ENCODE results near the gene ZCCHC10.
"Not testable (repeated sequence)": the region's sequence is repeated elsewhere in the genome, so short reads cannot be mapped to it uniquely, and the experiment has no call there.

ZCCHC10 gene

DNA sequence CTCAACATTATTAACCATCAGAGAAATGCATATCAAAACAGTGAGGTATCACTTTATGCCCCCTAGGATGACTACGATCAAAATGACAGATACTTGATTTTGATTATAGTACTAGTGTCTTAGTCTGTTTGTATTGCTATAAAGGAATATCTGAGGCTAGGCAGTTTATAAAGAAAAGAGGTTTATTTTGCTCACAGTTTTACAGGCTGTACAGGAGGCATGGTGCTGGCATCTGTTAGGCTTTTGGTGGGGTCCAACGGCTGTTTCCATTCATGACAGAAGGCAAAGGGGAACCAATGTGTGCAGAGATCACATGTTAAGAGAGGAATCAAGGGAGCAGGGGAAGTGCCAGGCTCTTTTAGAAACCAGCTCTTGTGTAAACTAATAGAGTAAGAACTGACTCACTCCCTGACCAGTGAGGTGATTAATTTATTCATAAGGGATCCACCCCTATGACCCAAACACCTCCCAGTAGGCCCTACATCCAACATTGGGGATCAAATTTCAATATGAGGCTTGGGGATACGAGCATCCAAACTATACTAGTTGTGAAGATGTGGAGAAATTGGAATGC is 46.9 kb downstream of the ZCCHC10 start:
- no peak for DNase-seq (ENCODE audit: low read depth)

DNA sequence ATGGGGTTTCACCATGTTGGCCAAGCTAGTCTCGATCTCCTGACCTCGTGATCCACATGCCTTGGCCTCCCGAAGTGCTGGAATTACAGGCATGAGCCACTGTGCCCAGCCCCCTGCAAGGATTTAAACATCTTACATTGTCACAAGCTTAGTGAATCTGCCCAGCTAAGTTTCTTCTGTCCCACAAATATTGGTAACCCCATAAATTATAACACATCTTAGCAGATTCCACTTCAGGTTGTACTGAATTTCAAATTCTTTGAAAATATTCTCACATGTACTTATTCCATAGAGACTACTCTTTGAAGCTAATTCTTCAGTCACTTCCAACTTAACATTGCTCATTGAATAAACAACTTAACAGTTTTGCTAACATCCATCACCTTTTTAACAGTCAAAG is 49.5 kb downstream of the ZCCHC10 start:
- DNase-seq (ENCODE audit: low read depth): no peak

- DNase-seq (ENCODE audit: low read depth): not testable (repeated sequence)
Observed at GRCh38 chr5:132972436-132972828, 53.9 kb downstream of the ZCCHC10 start.

DNA sequence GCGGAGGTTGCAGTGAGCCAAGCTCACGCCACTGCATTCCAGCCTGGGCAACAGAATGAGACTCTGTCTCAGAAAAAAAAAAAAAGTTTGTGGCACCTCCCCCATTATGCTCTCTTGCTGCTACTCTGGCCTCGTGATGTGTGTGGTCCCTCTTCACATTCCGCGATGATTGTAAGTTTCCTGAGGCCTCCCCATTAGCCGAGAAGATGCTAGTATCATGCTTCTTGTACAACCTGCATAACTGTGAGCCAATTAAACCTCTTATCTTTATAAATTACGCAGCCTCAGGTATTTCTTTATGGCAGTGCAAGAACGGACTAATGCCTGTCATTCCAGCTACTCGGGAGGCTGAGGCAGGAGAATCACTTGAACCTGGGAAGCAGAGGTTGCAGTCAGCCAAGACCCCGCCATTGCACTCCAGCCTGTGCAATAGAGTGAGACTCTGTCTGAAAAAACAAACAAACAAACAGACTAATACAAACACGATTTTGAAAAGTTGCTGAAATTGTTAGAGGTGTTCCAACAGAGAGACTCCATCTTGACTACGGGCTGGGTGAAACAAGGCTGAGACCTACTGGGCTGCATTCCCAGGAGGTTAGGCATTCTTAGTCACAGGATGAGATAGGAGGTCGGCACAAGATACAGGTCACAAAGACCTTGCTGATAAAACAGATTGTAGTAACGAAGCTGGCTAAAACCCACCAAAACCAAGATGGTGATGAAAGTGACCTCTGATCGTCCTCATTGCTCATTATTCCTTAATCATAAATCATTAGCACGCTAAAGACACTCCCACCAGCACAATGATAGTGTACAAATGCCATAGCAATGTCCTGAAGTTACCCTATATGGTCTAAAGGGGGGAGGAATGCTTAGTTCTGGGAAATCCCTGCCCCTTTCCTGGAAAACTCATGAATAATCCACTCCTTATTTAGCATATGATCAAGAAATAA is 54.6 kb downstream of the ZCCHC10 start:
- no peak for DNase-seq (ENCODE audit: low read depth)

DNA sequence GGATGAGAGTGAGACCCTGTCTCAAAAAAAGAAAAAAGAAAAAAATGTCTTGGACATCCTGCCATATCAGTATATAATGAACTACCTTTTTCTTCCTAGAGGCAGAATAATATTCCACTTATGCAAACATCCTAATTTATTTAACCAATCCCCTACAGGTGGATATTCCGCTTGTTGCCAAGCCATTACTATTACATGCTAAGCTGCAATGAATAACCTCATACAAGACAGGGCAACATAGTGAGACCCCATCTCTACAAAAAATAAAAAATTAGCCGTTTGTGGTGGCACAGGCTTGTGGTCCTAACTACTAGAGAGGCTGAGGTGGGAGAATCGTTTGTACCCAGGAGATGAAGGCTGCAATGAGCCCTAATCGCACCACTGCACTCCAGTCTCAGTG is 61.2 kb downstream of the ZCCHC10 start:
- DNase-seq (ENCODE audit: low read depth): no peak

DNA sequence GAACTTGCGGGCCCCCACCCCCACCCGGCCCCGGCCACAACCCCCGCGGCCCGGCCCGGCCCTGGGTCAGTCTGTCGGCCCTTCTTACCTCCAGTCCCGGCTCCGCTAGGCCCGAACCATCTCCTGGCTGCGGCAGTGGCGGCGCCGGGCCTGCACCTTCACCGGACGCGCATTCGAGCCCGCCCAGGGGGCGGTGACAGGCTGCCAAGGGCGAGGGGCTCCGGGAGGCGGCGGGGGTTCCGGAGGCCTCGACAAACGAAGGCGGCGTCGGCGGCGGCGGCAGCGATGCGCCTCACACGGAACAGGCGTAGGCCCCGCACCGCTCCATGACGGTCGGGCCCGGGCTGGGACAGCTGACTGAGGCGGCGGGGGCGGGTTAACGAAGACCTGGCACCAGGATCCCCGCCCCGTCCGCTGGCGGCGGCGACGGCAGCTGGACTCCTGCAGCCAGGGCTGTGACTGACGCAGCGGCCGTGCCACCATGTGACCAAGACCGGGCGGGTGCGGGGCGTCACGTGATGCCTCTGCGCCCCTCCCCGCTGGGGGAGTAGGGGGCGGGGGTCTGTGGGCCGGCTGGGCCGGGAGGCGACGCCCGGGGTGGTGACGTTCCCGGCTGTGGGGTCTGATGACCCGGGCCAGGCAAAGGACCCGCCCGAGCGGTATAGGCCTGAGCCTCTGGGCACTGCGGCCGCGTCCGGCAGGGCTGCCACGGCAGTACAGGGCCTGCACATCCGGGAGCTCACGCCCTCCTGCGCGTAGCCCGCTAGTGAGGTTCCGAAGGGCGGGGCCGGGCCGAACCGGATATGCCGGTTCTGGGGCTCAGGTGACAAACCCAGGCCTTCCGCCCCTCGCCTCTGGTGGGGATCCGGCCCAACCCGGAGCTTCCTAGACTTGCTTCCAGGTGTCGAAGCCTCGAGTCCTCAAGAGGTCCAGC is 62.9 kb downstream of the ZCCHC10 start, which contains the start of gene AFF4:
Gene AFF4 (minus strand): TSS at position 464 of the 934 bp plus-strand sequence. CDS start 26,445 bp downstream, outside the sequence.
- peak; percentile 77 for DNase-seq (ENCODE audit: low read depth)

DNA sequence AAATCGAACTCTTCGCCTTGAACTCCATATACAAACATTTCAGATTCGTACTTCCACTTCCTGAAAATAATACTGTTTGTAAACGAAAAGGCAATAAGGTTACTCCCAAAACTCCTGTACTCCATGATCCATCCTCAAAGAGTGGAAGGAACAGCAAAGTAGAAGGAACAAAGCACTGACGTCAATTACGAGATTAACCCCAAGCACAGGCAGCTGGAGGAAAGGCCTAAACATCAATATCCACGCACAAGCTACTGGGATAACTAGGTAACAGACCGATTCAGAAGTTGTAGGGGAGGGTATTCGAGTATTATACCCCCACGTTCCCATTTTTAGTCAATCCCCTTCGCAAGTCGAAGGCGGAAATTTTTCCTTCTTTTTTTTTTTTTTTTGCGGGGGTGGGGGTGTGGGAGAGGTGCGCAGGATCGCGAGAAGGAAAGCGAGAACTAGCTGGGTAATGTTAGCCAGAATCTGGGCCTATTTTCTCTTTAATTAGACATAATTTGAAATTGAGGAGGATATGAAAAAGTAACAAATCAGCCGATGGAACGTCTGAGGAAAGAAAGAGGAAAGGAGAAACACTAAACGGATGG is 63.8 kb downstream of the ZCCHC10 start:
- DNase-seq (ENCODE audit: low read depth): no peak

GRCh38 chr5:132961887-132962286 is 64.5 kb downstream of the ZCCHC10 start:
- no peak for DNase-seq (ENCODE audit: low read depth)

DNA sequence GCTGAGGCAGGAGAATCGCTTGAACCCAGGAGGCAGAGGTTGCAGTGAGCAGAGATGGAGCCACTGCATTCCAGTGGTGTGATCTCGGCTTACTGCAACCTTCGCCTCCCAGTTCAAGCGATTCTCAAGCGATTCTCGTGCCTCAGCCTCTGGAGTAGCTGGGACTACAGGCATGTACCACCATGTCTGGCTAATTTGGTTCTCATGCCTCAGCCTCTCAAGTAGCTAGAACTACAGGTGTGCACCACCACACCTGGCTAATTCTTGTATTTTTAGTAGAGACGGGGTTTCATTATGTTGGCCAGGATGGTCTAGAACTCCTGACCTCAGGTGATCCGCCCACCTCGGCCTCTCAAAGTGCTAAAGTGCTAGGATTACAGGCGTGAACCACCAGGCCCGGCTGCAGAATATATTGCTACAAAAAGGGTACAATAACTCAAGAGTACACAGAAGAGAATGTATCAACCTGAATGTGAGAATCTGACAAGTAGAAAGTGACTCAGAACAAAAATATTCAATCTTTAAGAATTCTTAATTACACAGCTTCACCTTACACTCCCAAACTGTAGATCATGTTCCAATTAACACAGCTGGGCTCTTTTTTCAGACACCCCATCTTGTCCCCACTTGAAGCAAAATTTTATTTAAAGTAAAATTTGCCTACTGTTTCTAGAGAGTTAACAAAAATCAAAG is 65.1 kb downstream of the ZCCHC10 start:
- DNase-seq (ENCODE audit: low read depth): not testable (repeated sequence)

DNA sequence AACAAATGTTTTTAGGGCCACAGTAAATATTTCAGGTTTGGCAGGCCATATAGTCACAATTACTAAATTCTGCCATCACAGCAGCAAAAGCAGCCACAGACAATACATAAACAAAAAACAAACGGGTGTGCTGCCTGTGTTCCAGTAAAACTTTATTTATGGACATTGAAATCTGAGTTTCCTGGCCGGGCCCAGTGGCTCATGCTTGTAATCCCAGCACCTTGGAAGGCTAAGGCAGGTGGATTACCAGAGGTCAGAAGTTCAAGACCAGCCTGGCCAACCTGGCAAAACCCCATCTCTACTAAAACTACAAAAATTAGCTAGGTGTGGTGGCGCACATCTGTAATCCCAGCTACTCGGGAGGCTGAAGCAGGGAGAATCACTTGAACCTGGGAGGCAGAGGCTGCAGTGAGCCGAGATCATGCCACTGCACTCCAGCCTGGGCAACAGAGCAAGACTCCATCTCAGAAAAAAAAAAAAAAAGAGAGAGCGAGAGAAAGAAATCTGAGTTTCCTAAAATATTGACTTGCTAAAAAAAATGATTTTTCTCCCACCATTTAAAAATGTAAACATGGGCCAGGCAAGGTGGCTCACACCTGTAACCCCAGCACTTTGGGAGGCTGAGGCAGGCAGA is 70.1 kb downstream of the ZCCHC10 start:
- not testable (repeated sequence) for DNase-seq (ENCODE audit: low read depth)

DNA sequence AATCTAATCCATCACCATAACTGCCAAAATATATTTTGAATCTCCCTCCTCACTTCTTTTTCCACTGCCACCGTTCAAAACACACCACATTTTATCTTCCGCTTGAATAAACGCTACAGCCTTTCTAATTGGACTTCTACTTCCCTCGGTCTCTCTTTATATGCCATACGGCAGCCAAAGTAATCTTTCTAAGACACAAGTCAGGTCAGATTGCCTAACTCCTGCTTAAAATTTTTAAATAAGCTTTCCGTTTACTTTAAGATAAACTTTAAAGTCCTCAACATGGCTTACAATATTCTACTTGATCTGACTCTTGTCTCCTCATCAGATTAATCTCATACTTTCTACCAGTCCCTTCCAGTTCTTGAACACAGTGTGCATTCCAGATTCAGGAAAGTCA is 72.6 kb downstream of the ZCCHC10 start:
- DNase-seq (ENCODE audit: low read depth): no peak

DNA sequence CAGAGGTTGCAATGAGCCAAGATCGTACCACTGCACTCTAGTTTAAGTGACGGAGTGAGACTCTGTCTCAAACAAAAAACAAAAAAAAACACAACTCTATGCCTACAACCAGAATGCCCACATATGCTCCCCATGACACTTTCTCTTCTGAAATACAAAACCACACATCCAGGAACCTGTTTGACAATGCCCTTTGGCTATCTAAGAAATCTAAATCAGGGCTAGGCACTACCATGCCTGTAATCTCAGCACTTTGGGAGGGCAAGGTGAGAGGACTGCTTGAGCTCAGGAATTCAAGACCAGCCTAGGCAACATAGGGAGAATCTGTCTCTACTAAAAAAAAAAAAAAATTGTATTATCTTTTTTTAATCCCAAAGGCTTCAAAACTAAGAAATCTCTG is 73.5 kb downstream of the ZCCHC10 start:
- no peak for DNase-seq (ENCODE audit: low read depth)

GRCh38 chr5:132951897-132952296 is 74.5 kb downstream of the ZCCHC10 start:
- DNase-seq (ENCODE audit: low read depth): no peak

GRCh38 chr5:132949136-132949535 is 77.2 kb downstream of the ZCCHC10 start:
- no peak for DNase-seq (ENCODE audit: low read depth)

DNA sequence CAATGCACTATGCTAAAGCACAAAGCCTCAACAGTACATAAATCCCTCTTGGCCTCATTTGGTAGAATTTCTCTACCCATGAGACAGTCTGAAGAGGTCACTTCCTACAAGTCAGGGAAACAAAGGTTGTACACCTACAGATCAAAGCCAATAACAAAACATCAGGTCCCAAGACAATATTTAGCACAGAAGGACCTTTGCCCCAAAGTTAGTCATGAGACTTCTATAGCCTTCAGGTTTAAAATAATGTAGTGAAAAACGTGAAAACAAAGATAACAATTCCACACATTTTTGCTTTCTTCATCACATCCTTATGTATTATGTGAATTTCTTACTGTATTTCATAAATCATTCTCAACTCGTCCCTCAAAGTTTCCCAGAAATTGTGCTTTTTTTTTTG is 78.7 kb downstream of the ZCCHC10 start:
- DNase-seq (ENCODE audit: low read depth): no peak

Measured in stimulated activated CD4-positive, alpha-beta T cell treated with anti-CD3 and anti-CD28 coated beads, Interleukin-2, amount 100 ng/mL, for 4 hours (primary cell).